Right lobe of liver (tissue), 4 donors: ENCODE measurements around the gene PTPDC1.

ENCODE experiments used
- POLR2A ChIP-seq: fragments of 450-650 bp; IDR thresholded peaks from one replicate; pipeline ENCODE4 v1.6.1; 2017; ENCODE audit warnings: antibody characterized with exemption, mild to moderate bottlenecking
- TF ChIP-seq, protein P1 (sequence below), 4 donors: fragments of 200-600 bp in 3 of 4; fragments of 450-650 bp in 1 of 4; IDR thresholded peaks; one replicate each; pipeline versions ENCODE4 v1.5.1 to v1.8.0; 2016 to 2022; ENCODE audit warnings: antibody characterized with exemption in 4 of 4, mild to moderate bottlenecking in 2 of 4
- donor health status: DM: no; HTN: no; CAD: no.
- donor health status: DM: no; HTN: no; CAD: no.
- donor health status: DM: no; HTN: yes; CAD: no.

DNA sequence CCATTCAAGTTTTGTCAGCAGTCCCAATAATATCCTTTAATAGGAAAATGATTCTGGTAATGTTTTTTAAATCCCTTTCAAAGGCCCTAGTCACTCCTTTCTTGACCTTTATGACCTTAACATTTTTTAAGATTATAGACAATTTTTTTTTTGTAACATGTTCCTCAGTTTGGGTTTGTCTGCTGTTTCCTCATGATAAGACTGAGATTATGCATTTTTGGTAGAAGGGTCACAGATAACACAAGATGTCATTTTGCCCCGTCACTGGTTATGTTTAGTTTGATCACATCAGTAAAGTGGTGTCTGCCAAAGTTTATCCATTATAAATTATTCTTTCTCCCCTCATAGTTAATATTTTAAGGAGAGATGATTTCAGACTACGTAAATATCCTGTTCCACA is 16.0 kb upstream of the PTPDC1 start:
- TF ChIP-seq, protein P1, sequence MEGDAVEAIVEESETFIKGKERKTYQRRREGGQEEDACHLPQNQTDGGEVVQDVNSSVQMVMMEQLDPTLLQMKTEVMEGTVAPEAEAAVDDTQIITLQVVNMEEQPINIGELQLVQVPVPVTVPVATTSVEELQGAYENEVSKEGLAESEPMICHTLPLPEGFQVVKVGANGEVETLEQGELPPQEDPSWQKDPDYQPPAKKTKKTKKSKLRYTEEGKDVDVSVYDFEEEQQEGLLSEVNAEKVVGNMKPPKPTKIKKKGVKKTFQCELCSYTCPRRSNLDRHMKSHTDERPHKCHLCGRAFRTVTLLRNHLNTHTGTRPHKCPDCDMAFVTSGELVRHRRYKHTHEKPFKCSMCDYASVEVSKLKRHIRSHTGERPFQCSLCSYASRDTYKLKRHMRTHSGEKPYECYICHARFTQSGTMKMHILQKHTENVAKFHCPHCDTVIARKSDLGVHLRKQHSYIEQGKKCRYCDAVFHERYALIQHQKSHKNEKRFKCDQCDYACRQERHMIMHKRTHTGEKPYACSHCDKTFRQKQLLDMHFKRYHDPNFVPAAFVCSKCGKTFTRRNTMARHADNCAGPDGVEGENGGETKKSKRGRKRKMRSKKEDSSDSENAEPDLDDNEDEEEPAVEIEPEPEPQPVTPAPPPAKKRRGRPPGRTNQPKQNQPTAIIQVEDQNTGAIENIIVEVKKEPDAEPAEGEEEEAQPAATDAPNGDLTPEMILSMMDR (IDR thresholded peaks at IDR 0.05): no peak
- no peak for TF ChIP-seq POLR2A
